NCI-H774 (cell line): ENCODE measurements around the gene SUPT7L.
"Not testable (repeated sequence)": the region's sequence is repeated elsewhere in the genome, so short reads cannot be mapped to it uniquely, and the experiment has no call there.

Experiments
- DNase-seq: peaks from one replicate; lab custom pipeline; 2025; lab: John Stamatoyannopoulos, UW

SUPT7L gene

GRCh38 chr2:27685006-27685405 lies 21.6 kb upstream of the SUPT7L start:
- not testable (repeated sequence) for DNase-seq

- DNase-seq: peak; percentile 83
Observed at GRCh38 chr2:27683390-27684071, 20.1 kb upstream of the SUPT7L start.

GRCh38 chr2:27682334-27682771 lies 18.9 kb upstream of the SUPT7L start:
- DNase-seq: not testable (repeated sequence)

- DNase-seq: no peak
Observed at GRCh38 chr2:27681841-27682240, 18.4 kb upstream of the SUPT7L start.

- no peak for DNase-seq
Observed at GRCh38 chr2:27680571-27680970, 17.2 kb upstream of the SUPT7L start.

- no peak for DNase-seq
Observed at GRCh38 chr2:27672723-27673486, 9.5 kb upstream of the SUPT7L start.

GRCh38 chr2:27671235-27671634 lies 7.8 kb upstream of the SUPT7L start:
- DNase-seq: no peak

- no peak for DNase-seq
Observed at GRCh38 chr2:27667446-27667845, 4.0 kb upstream of the SUPT7L start.

GRCh38 chr2:27664622-27665363 lies 1.4 kb upstream of the SUPT7L start:
- no peak for DNase-seq

GRCh38 chr2:27664154-27664574 lies 750 bp upstream of the SUPT7L start:
- DNase-seq: no peak

GRCh38 chr2:27661371-27661770 lies 2.0 kb downstream of the SUPT7L start:
- DNase-seq: no peak

GRCh38 chr2:27655155-27655951 lies 8.1 kb downstream of the SUPT7L start:
- no peak for DNase-seq

- DNase-seq: no peak
Observed at GRCh38 chr2:27653397-27653796, 10.0 kb downstream of the SUPT7L start.

- no peak for DNase-seq
Observed at GRCh38 chr2:27652790-27653189, 10.6 kb downstream of the SUPT7L start.

GRCh38 chr2:27652341-27652740 lies 11.1 kb downstream of the SUPT7L start:
- DNase-seq: no peak

GRCh38 chr2:27651056-27651455 lies 12.4 kb downstream of the SUPT7L start:
- no peak for DNase-seq

GRCh38 chr2:27647737-27648136 lies 15.7 kb downstream of the SUPT7L start:
- no peak for DNase-seq

GRCh38 chr2:27647289-27647688 lies 16.1 kb downstream of the SUPT7L start:
- DNase-seq: no peak

GRCh38 chr2:27645197-27645596 lies 18.2 kb downstream of the SUPT7L start:
- no peak for DNase-seq

- no peak for DNase-seq
Observed at GRCh38 chr2:27640722-27641245, 22.6 kb downstream of the SUPT7L start.

- no peak for DNase-seq
Observed at GRCh38 chr2:27638709-27639108, 24.7 kb downstream of the SUPT7L start.
